HG02571 (cell line): ENCODE results near the gene GPC6.

Experiments used
- ATAC-seq: cut with Tn5 transposase; IDR thresholded peaks from one replicate; pipeline ENCODE4 v1.9.1; 2021; ENCODE audit warnings: mild to moderate bottlenecking, moderate library complexity; ENCODE audit not compliant: unreplicated experiment

Gene GPC6

GRCh38 chr13:94416454-94417080 lies 1190.0 kb downstream of the GPC6 start:
- no peak for ATAC-seq

GRCh38 chr13:94417294-94417693 lies 1190.7 kb downstream of the GPC6 start:
- no peak for ATAC-seq

- ATAC-seq = peak; percentile 62
Observed at GRCh38 chr13:94419304-94419924, 1192.8 kb downstream of the GPC6 start.

- no peak for ATAC-seq
Observed at GRCh38 chr13:94419925-94420305, 1193.3 kb downstream of the GPC6 start.

- ATAC-seq = no peak
Observed at GRCh38 chr13:94427313-94427953, 1200.8 kb downstream of the GPC6 start.

- ATAC-seq = no peak
Observed at GRCh38 chr13:94431574-94431973, 1205.0 kb downstream of the GPC6 start.

GRCh38 chr13:94431987-94432386 lies 1205.4 kb downstream of the GPC6 start:
- no peak for ATAC-seq

GRCh38 chr13:94433055-94433961 lies 1206.7 kb downstream of the GPC6 start:
- ATAC-seq = peak; percentile 74

- ATAC-seq = no peak
Observed at GRCh38 chr13:94435604-94436226, 1209.1 kb downstream of the GPC6 start.

GRCh38 chr13:94444826-94445225 lies 1218.2 kb downstream of the GPC6 start:
- ATAC-seq = no peak

- no peak for ATAC-seq
Observed at GRCh38 chr13:94454334-94454733, 1227.7 kb downstream of the GPC6 start.

- ATAC-seq = no peak
Observed at GRCh38 chr13:94454906-94455305, 1228.3 kb downstream of the GPC6 start.

GRCh38 chr13:94455414-94455813 lies 1228.8 kb downstream of the GPC6 start:
- no peak for ATAC-seq
